ENCODE measurements around the gene LRRC27.

DNA sequence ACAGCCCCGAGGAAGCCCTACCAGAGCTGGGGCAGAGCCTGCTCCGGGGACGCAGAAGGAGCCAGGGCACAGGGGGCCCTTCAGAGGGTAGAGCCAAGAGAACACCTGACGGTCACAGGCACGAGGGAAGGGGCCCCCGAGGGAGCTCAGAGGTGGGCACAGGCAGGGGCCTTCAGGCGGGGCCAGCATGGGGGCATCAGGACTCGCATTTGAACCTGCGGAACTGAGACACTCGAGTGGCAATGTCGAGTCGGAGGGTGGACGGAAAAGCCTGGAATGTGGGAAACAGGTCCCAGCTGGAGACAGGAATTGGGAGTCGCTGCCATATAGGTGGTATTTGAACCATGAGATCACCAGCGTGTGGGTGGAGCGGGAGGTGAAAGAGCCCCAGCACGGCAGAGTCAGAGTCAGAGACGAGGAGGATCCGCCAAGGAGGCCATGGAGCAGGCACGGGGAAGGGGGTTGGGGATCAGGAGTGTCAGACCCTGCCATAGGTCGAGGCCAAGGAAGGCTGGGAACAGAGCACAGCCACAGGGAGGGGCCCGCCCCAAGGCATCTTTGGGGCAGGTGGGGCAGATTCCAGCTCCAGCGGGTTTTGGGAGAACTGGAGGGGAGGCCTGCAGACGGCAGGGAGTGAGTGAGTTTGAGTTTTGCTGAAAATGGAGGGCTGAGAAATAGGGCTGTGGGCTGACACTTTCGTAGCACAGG, 38.0 kb upstream of the LRRC27 start:
- TF ChIP-seq, protein P1, sequence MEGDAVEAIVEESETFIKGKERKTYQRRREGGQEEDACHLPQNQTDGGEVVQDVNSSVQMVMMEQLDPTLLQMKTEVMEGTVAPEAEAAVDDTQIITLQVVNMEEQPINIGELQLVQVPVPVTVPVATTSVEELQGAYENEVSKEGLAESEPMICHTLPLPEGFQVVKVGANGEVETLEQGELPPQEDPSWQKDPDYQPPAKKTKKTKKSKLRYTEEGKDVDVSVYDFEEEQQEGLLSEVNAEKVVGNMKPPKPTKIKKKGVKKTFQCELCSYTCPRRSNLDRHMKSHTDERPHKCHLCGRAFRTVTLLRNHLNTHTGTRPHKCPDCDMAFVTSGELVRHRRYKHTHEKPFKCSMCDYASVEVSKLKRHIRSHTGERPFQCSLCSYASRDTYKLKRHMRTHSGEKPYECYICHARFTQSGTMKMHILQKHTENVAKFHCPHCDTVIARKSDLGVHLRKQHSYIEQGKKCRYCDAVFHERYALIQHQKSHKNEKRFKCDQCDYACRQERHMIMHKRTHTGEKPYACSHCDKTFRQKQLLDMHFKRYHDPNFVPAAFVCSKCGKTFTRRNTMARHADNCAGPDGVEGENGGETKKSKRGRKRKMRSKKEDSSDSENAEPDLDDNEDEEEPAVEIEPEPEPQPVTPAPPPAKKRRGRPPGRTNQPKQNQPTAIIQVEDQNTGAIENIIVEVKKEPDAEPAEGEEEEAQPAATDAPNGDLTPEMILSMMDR (conservative IDR thresholded peaks at IDR 0.05; ENCODE audit: low read length), result no peak
- no peak for TF ChIP-seq EZH2phosphoT487 (IDR thresholded peaks at IDR 0.05; ENCODE audit: borderline replicate concordance, low read depth, low read length)
